HFFc6 (cell line): ENCODE measurements around the gene CLDND2. TPM values are rescaled to one million over a fixed set of nuclear protein-coding genes. Genes with fewer than 3 reads are reported as not detected.
A peak's percentile ranks its signal among the peaks of the same experiment; 100 is the strongest.
"Not testable (repeated sequence)": the region's sequence is repeated elsewhere in the genome, so short reads cannot be mapped to it uniquely, and the experiment has no call there.

ENCODE experiments used
- DNase-seq: peaks from one replicate; pipeline ENCODE4 v3.0.0-alpha.2; 2018
- H3K27ac Mint-ChIP-seq: 2 replicates; pipeline ENCODE4 v1.8.0; 2020; ENCODE audit warnings: mild to moderate bottlenecking, mixed read lengths
- H3K27me3 Mint-ChIP-seq: 2 replicates; pipeline ENCODE4 v1.8.0; 2021; ENCODE audit warnings: mild to moderate bottlenecking, moderate library complexity, mixed read lengths; ENCODE audit not compliant: insufficient read depth
- H3K36me3 Mint-ChIP-seq: 2 replicates; pipeline ENCODE4 v1.8.0; 2021; ENCODE audit warnings: low read depth, mixed read lengths
- H3K4me1 Mint-ChIP-seq: 2 replicates; pipeline ENCODE4 v1.8.0; 2020; ENCODE audit warnings: low read depth, mixed read lengths
- H3K4me3 Mint-ChIP-seq: 2 replicates; pipeline ENCODE4 v1.8.0; 2020; ENCODE audit warnings: mild to moderate bottlenecking, moderate library complexity, mixed read lengths
- H3K9me3 Mint-ChIP-seq: 2 replicates; pipeline ENCODE4 v1.8.0; 2020; ENCODE audit warnings: mild to moderate bottlenecking, mixed read lengths
- total RNA-seq, 6 experiments: library from RNA; stranded (reverse); fragmentation: NEBNext Ultra II Directional; extraction: Animal tissue kit (Norgen Biotek cat#: 25700); gene quantifications; 2 replicates in 1 of 6; 3 replicates in 5 of 6; pipeline ENCODE4 v1.2.3, GENCODE V29; 2021
- TF ChIP-seq, protein P1 (sequence below): fragments of 200-600 bp; sonication (generic); IDR thresholded peaks from 2 replicates; pipeline ENCODE4 v1.5.0; 2021; ENCODE audit warnings: antibody characterized with exemption, mild to moderate bottlenecking

CLDND2 gene
- total RNA-seq, 6 experiments from 2014 or later = 0.60 to 2.3 (median 0.94) TPM

DNA sequence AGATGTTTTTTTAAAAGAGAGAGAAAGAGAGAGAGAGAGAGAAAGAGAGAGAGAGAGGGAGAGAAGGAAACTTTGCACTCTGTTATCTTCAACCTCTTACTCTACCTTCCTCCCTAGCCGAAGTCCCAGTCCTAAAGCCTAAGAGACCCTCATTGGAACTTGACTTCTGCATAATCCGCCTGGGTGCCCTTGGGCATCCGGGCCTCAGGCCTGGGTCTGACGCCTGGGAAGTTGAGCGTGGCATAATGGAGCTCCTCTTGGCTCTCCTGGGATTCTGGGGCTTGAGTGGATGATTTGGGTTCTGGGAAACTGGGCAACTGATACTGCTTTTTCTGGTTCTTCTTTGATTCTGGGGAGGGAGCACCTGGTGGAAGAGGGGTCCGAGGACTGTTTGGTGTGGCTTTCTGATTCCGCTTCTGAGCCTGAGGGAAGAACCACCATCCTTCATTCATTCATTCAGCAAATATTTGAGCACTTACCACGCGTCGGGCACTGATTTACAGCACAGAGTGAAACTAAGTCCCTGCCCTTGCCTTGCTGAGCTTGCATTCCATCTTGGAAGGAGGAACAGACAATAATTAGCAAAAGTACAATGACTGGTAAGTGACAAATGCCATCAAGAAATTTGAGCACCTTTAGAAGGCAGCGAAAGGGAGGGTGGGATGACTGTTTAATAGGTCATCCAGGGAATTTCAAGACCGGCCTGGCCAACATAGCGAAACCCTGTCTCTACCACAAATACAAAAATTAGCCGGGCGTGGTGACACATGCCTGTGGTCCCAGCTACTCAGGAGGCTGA, 42.3 kb upstream of the CLDND2 start:
- Mint-ChIP-seq H3K27ac (no peak overlapping the region), H3K9me3 (peaks cover 4% of the 10 kb centered on the region; the same call in 1 of the 2 replicates), H3K27me3 (peaks cover 8% of the 10 kb centered on the region), H3K4me1 (peaks cover 19% of the 10 kb centered on the region), H3K36me3 (no peaks in the 10 kb centered on the region), H3K4me3 (no peak overlapping the region)
- TF ChIP-seq, protein P1, sequence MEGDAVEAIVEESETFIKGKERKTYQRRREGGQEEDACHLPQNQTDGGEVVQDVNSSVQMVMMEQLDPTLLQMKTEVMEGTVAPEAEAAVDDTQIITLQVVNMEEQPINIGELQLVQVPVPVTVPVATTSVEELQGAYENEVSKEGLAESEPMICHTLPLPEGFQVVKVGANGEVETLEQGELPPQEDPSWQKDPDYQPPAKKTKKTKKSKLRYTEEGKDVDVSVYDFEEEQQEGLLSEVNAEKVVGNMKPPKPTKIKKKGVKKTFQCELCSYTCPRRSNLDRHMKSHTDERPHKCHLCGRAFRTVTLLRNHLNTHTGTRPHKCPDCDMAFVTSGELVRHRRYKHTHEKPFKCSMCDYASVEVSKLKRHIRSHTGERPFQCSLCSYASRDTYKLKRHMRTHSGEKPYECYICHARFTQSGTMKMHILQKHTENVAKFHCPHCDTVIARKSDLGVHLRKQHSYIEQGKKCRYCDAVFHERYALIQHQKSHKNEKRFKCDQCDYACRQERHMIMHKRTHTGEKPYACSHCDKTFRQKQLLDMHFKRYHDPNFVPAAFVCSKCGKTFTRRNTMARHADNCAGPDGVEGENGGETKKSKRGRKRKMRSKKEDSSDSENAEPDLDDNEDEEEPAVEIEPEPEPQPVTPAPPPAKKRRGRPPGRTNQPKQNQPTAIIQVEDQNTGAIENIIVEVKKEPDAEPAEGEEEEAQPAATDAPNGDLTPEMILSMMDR = no peak
- DNase-seq = no peak

DNA sequence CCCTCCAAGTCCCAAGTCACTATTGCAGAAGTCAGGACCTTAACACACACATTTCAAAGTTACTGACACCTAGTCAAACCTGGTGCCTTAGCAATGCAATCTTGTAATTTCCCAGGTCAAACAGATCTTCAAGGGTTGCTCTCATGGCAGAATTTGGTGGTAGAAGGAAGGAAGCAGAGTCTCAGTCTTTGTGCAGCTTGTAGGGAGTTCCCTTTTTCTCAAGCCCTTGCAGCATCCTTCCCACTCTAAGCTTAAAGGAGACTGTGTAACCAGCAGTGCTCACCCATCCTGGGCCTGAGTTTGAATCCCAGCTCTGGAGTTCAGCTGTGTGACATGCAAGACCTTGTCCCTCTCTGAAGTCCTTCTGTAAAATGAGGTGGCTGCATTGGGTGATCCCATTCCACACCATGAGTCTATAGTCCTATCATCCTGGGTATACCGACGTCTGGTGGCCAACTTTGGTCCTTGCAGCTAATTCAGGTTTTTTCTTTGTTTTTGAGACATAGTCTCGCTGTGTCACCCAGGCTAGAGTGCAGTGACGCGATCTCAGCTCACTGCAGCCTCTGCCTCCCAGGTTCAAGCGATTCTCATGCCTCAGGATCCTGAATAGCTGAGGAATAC, 38.8 kb upstream of the CLDND2 start:
- Mint-ChIP-seq H3K36me3 (peaks cover 10% of the 10 kb centered on the region), H3K4me3 (no peak overlapping the region), H3K27ac (no peak overlapping the region), H3K4me1 (peaks cover 19% of the 10 kb centered on the region), H3K9me3 (peaks cover 24% of the 10 kb centered on the region), H3K27me3 (peaks cover 3% of the 10 kb centered on the region)
- peak; percentile 9 for DNase-seq
- TF ChIP-seq, protein P1 = peak; percentile 71

DNA sequence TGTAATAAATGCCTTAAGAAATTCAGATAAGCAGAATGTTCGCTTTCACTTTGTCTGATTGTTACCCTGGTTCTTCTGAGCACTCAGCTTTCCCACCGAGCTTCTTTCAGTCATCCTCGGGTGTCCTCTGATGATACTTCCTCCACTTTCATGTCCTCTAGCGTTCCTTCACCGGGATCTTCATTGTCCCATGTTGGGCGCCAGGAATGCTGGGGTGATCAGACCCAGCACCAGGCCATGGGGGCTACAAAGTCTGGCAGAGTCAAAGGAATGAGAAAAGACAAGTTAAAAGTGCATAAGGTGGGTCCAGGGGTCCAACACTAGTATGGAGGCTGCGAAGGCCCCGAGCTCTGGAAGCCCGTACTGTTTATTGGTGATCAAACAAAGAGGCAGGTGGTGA, 33.3 kb upstream of the CLDND2 start:
- Mint-ChIP-seq H3K4me3 (no peak overlapping the region), H3K4me1 (peaks cover 12% of the 10 kb centered on the region; the same call in 1 of the 2 replicates), H3K36me3 (peaks cover 26% of the 10 kb centered on the region), H3K9me3 (peaks cover 35% of the 10 kb centered on the region), H3K27me3 (no peaks in the 10 kb centered on the region; the same call in none of the 2 replicates), H3K27ac (no peak overlapping the region)
- TF ChIP-seq, protein P1 = no peak
- no peak for DNase-seq

DNA sequence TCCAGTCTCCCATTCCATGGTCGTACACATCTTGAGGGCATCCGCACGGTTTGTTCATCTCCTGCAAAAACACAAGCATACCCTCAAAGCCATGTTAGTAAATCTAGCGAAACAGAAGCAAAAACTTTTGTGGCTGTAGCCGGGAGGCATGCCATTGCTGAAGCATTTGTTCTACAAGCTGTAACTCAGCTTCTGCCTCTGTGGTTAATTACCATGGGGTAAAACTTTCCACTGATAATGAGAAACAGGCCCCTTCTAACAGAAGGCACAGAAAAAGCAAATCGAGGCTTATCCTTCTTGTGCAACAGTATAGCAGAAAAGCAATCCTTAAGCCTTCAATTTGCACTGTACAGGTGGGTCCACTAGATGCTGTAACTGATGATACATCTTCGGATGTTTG, 31.1 kb upstream of the CLDND2 start:
- not testable (repeated sequence) for H3K27ac Mint-ChIP-seq, H3K27me3 Mint-ChIP-seq, H3K4me3 Mint-ChIP-seq, DNase-seq
- Mint-ChIP-seq H3K4me1 (peaks cover 16% of the 10 kb centered on the region), H3K9me3 (peaks cover 29% of the 10 kb centered on the region), H3K36me3 (peaks cover 26% of the 10 kb centered on the region)

DNA sequence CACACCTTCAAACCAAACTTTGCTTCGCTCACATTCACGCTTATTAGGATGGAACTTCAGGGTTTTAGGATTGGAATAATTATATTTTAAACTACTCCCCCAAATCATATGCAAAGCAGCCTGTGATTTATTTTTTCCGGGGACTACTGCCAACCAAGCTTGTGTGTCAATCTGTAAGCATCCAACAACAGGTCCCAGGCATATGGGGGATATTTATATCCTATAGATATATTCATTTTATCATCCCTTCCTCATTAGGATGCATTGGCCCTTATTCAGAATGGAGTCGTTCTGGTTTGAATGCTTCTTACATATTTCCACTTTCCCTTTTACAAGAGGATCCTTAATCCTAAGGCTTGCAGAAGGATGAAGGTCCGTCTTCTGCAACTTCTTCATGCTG, 30.4 kb upstream of the CLDND2 start:
- no peak for DNase-seq
- Mint-ChIP-seq H3K36me3 (peaks cover 26% of the 10 kb centered on the region), H3K4me1 (peaks cover 21% of the 10 kb centered on the region), H3K4me3 (no peak overlapping the region), H3K9me3 (peaks cover 24% of the 10 kb centered on the region), H3K27ac (no peak overlapping the region), H3K27me3 (no peaks in the 10 kb centered on the region; the same call in none of the 2 replicates)
- TF ChIP-seq, protein P1 = no peak
